ENCODE results near the gene TH. TPM values are rescaled to one million over a fixed set of nuclear protein-coding genes. Genes with fewer than 3 reads are reported as not detected.
A peak's percentile ranks its signal among the peaks of the same experiment; 100 is the strongest.

The TH gene
- total RNA-seq, 1 experiment from 2014 or later, result not detected

GRCh38 chr11:2200957-2201519, 29.4 kb upstream of the TH start:
- peaks cover 48% of the 10 kb centered on the region for H3K36me3 Mint-ChIP-seq (ENCODE audit: insufficient read depth, unreplicated experiment)
- CTCF ChIA-PET, result interaction anchor here (1.7 to 4.2 kb wide), 3 partner anchors 50 to 104 kb away, joined by 5 to 68 read pairs (median 38); no protein-coding TSS in a partner anchor
- POLR2A ChIA-PET, result no interaction called here
- DNase-seq, result no peak
- no peak for TF ChIP-seq CTCF (IDR thresholded peaks at IDR 0.05; ENCODE audit: insufficient read depth in 1 of 2, low read depth in 1 of 2, low read length in 1 of 2, severe bottlenecking in 1 of 2, unreplicated experiment in 1 of 2)
- H3K27me3 ChIP-seq (replicated peaks; ENCODE audit: control insufficient read depth, insufficient read depth, low read length), result no peaks in the 10 kb centered on the region
- no peaks in the 10 kb centered on the region for H3K9me3 ChIP-seq
- no peaks in the 10 kb centered on the region for H3K36me3 ChIP-seq (ENCODE audit: control insufficient read depth, insufficient read depth, low read length)
- peak overlapping the region; percentile 2 for H3K4me3 Mint-ChIP-seq (ENCODE audit: unreplicated experiment)
- H3K27ac Mint-ChIP-seq (ENCODE audit: unreplicated experiment), result peak overlapping the region; percentile 73
- H3K4me3 ChIP-seq (ENCODE audit: low read depth, low read length), result no peak overlapping the region
- BruUV-seq (replicated peaks), result no TSS peak
- intact Hi-C loops (cut with micrococcal nuclease; ENCODE audit: unreplicated experiment), result loop anchor here (5.0 to 10.0 kb wide), 2 partner anchors 201 to 714 kb away; partner anchors contain the start of gene TSSC4
- peaks cover 49% of the 10 kb centered on the region for H3K4me1 Mint-ChIP-seq (ENCODE audit: low read depth, unreplicated experiment)
- H3K27me3 Mint-ChIP-seq (ENCODE audit: insufficient read depth, unreplicated experiment), result peaks cover 7% of the 10 kb centered on the region
- peaks cover 67% of the 10 kb centered on the region for H3K4me1 ChIP-seq
- H3K9me3 Mint-ChIP-seq (ENCODE audit: unreplicated experiment), result peaks cover 10% of the 10 kb centered on the region

GRCh38 chr11:2200536-2200935, 28.9 kb upstream of the TH start:
- no peak overlapping the region for H3K4me3 Mint-ChIP-seq (ENCODE audit: unreplicated experiment)
- BruUV-seq (replicated peaks), result no TSS peak
- Histone ChIP-seq H3K36me3 (ENCODE audit: control insufficient read depth, insufficient read depth, low read length) (no peaks in the 10 kb centered on the region), H3K4me1 (peaks cover 67% of the 10 kb centered on the region), H3K9me3 (no peaks in the 10 kb centered on the region), H3K4me3 (ENCODE audit: low read depth, low read length) (no peak overlapping the region), H3K27me3 (replicated peaks; ENCODE audit: control insufficient read depth, insufficient read depth, low read length) (no peaks in the 10 kb centered on the region)
- H3K4me1 Mint-ChIP-seq (ENCODE audit: low read depth, unreplicated experiment), result peaks cover 50% of the 10 kb centered on the region
- peak overlapping the region; percentile 73 for H3K27ac Mint-ChIP-seq (ENCODE audit: unreplicated experiment)
- intact Hi-C loops (cut with micrococcal nuclease; ENCODE audit: unreplicated experiment), result loop anchor here (5.0 to 10.0 kb wide), 2 partner anchors 202 to 714 kb away; partner anchors contain the start of gene TSSC4
- no peak for TF ChIP-seq CTCF (IDR thresholded peaks at IDR 0.05; ENCODE audit: insufficient read depth in 1 of 2, low read depth in 1 of 2, low read length in 1 of 2, severe bottlenecking in 1 of 2, unreplicated experiment in 1 of 2)
- H3K36me3 Mint-ChIP-seq (ENCODE audit: insufficient read depth, unreplicated experiment), result peaks cover 46% of the 10 kb centered on the region
- peaks cover 7% of the 10 kb centered on the region for H3K27me3 Mint-ChIP-seq (ENCODE audit: insufficient read depth, unreplicated experiment)
- ChIA-PET POLR2A (no interaction called here), CTCF (interaction anchor here (2.0 to 4.1 kb wide), 3 partner anchors 10 to 98 kb away, joined by 5 to 68 read pairs (median 46); no protein-coding TSS in a partner anchor)
- peaks cover 10% of the 10 kb centered on the region for H3K9me3 Mint-ChIP-seq (ENCODE audit: unreplicated experiment)
- DNase-seq, result peak in 1 of 2 experiments; percentile 35

GRCh38 chr11:2199466-2200341, 28.1 kb upstream of the TH start:
- no TSS peak for BruUV-seq (replicated peaks)
- peaks cover 46% of the 10 kb centered on the region for H3K4me1 Mint-ChIP-seq (ENCODE audit: low read depth, unreplicated experiment)
- H3K4me3 ChIP-seq (ENCODE audit: low read depth, low read length), result no peak overlapping the region
- H3K9me3 Mint-ChIP-seq (ENCODE audit: unreplicated experiment), result peaks cover 10% of the 10 kb centered on the region
- H3K27me3 Mint-ChIP-seq (ENCODE audit: insufficient read depth, unreplicated experiment), result peaks cover 7% of the 10 kb centered on the region
- H3K36me3 Mint-ChIP-seq (ENCODE audit: insufficient read depth, unreplicated experiment), result peaks cover 43% of the 10 kb centered on the region
- POLR2A ChIA-PET, result interaction anchor here (0.6 kb wide), 2 partner anchors 68 to 177 kb away, joined by 3 read pairs; no protein-coding TSS in a partner anchor
- no peaks in the 10 kb centered on the region for H3K27me3 ChIP-seq (replicated peaks; ENCODE audit: control insufficient read depth, insufficient read depth, low read length)
- H3K27ac Mint-ChIP-seq (ENCODE audit: unreplicated experiment), result no peak overlapping the region
- CTCF ChIA-PET, result interaction anchor here (0.6 to 4.1 kb wide), 7 partner anchors 11 to 221 kb away, joined by 3 to 68 read pairs (median 7); no protein-coding TSS in a partner anchor
- H3K4me3 Mint-ChIP-seq (ENCODE audit: unreplicated experiment), result no peak overlapping the region
- no peak for DNase-seq
- no peaks in the 10 kb centered on the region for H3K9me3 ChIP-seq
- no peaks in the 10 kb centered on the region for H3K36me3 ChIP-seq (ENCODE audit: control insufficient read depth, insufficient read depth, low read length)
- no peak for TF ChIP-seq CTCF (IDR thresholded peaks at IDR 0.05; ENCODE audit: insufficient read depth in 1 of 2, low read depth in 1 of 2, low read length in 1 of 2, severe bottlenecking in 1 of 2, unreplicated experiment in 1 of 2)
- intact Hi-C loops (cut with micrococcal nuclease; ENCODE audit: unreplicated experiment), result loop anchor here (5.0 to 10.0 kb wide), 2 partner anchors 203 to 715 kb away; partner anchors contain the start of gene TSSC4
- H3K4me1 ChIP-seq, result peaks cover 63% of the 10 kb centered on the region
